Cardiac fibroblast (primary cell): ENCODE data around the gene RGS12.

Experiments
- DNase-seq, 2 donors: peaks; one replicate each; pipeline versions ENCODE4 v3.0.0 to v3.0.0-alpha.2; 2010; ENCODE audit warnings: low read depth in 2 of 2
- H3K4me3 ChIP-seq, 2 donors: replicated peaks in 1 of 2; 1 replicate in 1 of 2; 2 replicates in 1 of 2; pipeline ENCODE4 v1.5.1; 2011; ENCODE audit warnings: low read depth in 2 of 2, low read length in 2 of 2, mild to moderate bottlenecking in 2 of 2, moderate library complexity in 1 of 2
- TF ChIP-seq, protein P1 (sequence below): IDR thresholded peaks from one replicate; pipeline ENCODE4 v1.5.1; 2011; ENCODE audit warnings: low read depth, mild to moderate bottlenecking, low read length, inconsistent platforms

Gene RGS12

GRCh38 chr4:3284734-3285557 lies 7.9 kb upstream of the RGS12 start:
- TF ChIP-seq, protein P1, sequence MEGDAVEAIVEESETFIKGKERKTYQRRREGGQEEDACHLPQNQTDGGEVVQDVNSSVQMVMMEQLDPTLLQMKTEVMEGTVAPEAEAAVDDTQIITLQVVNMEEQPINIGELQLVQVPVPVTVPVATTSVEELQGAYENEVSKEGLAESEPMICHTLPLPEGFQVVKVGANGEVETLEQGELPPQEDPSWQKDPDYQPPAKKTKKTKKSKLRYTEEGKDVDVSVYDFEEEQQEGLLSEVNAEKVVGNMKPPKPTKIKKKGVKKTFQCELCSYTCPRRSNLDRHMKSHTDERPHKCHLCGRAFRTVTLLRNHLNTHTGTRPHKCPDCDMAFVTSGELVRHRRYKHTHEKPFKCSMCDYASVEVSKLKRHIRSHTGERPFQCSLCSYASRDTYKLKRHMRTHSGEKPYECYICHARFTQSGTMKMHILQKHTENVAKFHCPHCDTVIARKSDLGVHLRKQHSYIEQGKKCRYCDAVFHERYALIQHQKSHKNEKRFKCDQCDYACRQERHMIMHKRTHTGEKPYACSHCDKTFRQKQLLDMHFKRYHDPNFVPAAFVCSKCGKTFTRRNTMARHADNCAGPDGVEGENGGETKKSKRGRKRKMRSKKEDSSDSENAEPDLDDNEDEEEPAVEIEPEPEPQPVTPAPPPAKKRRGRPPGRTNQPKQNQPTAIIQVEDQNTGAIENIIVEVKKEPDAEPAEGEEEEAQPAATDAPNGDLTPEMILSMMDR: no peak
- DNase-seq: no peak

DNA sequence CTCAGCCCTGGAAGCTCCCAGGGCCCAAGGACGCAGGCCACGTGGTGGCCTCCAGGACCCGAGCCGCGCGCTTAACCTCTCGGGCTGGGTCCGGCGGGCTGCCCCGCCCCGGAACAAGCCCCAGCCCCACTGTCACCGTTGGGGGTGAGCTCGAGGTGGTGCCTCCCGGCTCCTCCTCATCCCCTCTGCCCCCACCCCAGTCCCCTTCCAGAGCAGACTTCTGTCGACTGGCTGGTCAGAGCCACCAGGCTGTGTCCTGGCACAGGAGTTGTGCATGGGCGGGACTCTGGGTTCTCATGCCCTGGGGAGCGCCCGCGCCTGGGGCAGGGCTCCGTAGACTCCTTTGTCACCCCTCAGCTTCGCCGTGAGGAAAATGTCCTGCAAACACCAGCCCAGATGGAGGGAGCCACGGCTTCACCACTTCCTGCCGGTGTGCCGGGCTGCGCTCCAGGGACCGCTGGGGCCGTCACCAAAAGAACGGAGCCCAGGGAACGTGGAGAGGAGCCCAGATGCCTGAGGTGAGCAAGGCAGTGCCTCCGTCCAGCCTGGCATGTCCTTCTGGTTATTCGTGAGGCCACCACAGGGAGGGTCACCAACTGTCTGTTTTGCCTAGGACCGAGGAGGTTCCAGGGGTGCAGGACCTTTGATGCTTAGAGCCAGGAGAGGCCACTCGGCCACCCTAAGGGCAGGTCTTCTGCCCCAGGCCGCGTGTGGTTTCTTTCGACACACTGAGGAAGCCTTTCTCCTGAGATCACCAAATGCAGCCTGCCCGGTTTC lies 7.1 kb upstream of the RGS12 start:
- TF ChIP-seq, protein P1: no peak
- H3K4me3 ChIP-seq: no peak overlapping the region
- DNase-seq: peak in 1 of 2 donors; percentile 24

More at GRCh38 chr4:3284734-3285557, 7.9 kb upstream of the RGS12 start:
- H3K4me3 ChIP-seq: no peak overlapping the region

DNA sequence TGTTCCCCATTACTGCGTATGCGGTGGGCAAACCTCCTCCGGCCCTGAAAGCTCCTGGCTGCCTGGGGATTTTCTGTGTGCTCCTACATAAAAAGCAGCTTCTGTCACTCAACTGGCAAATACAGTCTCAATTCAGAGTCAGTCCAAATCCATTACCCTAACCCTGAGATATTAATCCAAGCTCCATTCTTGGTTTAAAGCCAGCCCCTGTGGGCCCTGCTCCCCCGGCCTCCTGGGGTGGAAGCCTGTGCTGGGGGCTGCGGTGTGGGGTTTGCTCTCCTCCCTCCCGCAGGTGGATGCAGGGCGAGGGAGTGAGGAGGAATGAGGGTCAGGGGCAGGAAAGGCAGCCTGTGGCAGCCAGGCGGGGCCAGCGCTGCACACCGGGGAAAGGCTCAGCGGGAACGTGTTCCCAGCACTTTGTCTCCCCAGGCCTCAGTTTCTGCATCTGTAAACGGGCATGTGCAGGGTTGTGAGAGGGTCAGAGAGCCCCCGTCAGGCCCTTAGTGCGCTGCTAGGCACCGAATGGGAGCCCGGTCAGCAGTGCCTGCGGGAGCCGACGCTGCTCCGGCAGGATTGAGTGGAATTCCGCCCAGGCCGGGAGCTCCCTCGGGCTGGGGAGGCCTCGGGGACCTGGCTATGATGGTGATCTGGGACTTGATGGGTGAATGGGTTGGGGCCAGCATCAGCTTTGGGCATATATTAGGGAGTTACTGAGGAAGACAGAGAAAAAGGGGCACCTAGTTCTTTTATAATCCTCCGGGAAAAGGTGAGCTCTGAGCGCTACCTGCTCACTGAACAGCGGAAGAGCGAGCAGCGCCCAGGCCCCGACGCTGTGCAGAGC lies 6.3 kb upstream of the RGS12 start:
- H3K4me3 ChIP-seq: no peak overlapping the region
- DNase-seq: no peak
- TF ChIP-seq, protein P1: no peak

DNA sequence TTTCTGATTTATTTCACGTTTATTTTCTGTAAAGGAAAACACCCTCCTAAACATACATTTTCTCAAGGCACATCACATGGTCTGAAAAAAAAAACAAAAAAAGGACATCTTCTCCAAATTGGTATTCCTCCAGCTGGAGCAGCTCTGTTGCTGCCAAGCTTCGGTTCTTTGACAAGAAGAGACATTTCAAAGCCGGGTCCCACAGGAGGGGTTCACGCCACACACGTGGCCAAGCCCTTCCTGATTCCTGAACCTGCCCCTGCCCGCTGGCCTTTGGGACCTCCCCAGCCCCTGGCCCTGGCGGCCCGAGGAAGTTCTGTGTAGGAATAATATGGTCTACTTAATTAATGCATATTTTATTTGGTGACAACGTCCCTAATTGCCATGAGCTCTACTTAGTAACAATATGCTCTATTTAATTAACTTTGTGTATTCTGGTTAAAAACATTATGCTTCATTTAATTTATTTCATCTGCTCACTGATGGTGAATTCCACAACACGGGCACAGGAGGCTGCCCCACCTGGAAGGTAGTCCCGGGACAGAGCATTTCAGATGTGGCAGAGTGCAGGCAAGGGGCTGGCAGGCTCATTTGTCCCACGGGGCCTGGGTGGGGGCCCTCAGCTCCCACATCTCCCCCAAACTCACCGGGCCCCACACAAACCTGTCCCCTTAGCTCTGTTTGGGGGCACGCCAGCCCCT lies 5.4 kb upstream of the RGS12 start:
- no peak for DNase-seq
- H3K4me3 ChIP-seq: no peak overlapping the region
- TF ChIP-seq, protein P1: no peak

DNA sequence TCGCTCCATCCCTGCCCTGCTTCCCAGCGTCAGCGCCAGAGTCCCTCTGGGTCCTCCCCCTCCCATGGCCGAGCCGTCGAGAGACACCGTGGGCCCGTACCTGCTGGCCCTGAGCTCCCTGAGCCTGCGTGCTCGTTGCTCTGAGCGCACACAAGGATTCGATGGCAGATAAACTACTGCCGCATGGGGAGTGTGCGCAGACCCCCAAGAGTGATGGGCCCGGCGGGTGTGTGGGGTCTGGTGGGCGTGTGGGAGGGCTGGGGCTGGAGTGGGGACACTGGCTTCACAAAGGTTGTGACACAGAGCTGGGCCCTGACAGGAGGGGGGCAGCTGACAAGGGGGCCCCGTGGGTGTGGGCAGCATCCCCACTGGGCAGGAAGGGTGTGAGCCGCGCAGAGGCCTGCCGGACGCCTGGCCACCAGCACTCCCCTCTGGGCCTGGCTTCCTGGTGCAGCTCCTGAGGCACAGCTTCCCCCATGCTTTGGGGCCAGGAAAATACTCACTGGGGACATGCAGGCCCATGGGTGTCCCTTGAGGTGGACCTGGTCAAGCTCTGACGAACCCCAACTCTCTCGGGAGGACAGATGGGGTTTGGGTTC lies 4.8 kb upstream of the RGS12 start:
- TF ChIP-seq, protein P1: no peak
- DNase-seq: no peak
- no peak overlapping the region for H3K4me3 ChIP-seq
